HepG2 (cell line): ENCODE data around the gene NMNAT1. TPM values are rescaled to one million over a fixed set of nuclear protein-coding genes. Genes with fewer than 3 reads are reported as not detected.
A peak's percentile ranks its signal among the peaks of the same experiment; 100 is the strongest.

Experiments
- ATAD3A ChIP-seq: sonication (generic); formaldehyde crosslinking; IDR thresholded peaks from 2 replicates; pipeline ENCODE4 v1.4.0; 2020; ENCODE audit warnings: missing genetic modification reagents
- ETV5 ChIP-seq: IDR thresholded peaks from 2 replicates; pipeline ENCODE4 v1.6.1; 2018; ENCODE audit warnings: missing biosample characterization, missing genetic modification reagents, inconsistent platforms, borderline replicate concordance
- GZF1 ChIP-seq: sonication (generic); formaldehyde crosslinking; IDR thresholded peaks from 2 replicates; pipeline ENCODE4 v1.5.1; 2020; ENCODE audit warnings: mild to moderate bottlenecking, missing genetic modification reagents
- ISL2 ChIP-seq: sonication (generic); formaldehyde crosslinking; IDR thresholded peaks from 2 replicates; pipeline ENCODE4 v1.5.0; 2020; ENCODE audit warnings: missing genetic modification reagents
- LCORL ChIP-seq, 2 experiments: fragments of 450-650 bp in 1 of 2; sonication (generic) in 1 of 2; formaldehyde crosslinking in 1 of 2; IDR thresholded peaks; 2 replicates each; pipeline versions ENCODE4 v1.5.0 to v1.6.1; 2017 to 2020; ENCODE audit warnings: antibody characterized with exemption in 1 of 2, missing genetic modification reagents in 1 of 2
- MAFF ChIP-seq: IDR thresholded peaks from 2 replicates; pipeline ENCODE4 v1.6.1; 2011; ENCODE audit warnings: low read depth, low read length, improper control_type of control experiment
- MED13 ChIP-seq: sonication (generic); formaldehyde crosslinking; IDR thresholded peaks from 2 replicates; pipeline ENCODE4 v1.5.0; 2020; ENCODE audit warnings: missing genetic modification reagents
- MXD3 ChIP-seq: IDR thresholded peaks from 2 replicates; pipeline ENCODE4 v1.6.1; 2016; ENCODE audit warnings: mild to moderate bottlenecking, missing biosample characterization, missing genetic modification reagents
- PITX1 ChIP-seq: sonication (generic); formaldehyde crosslinking; IDR thresholded peaks from 2 replicates; pipeline ENCODE4 v1.5.1; 2020; ENCODE audit warnings: mild to moderate bottlenecking, missing genetic modification reagents
- POLR2A ChIP-seq, 2 experiments: IDR thresholded peaks; 2 replicates each; pipeline ENCODE4 v1.6.1; 2011; ENCODE audit warnings: low read depth in 2 of 2, low read length in 2 of 2, mild to moderate bottlenecking in 1 of 2, moderate library complexity in 1 of 2; ENCODE audit not compliant: insufficient read depth in 1 of 2
- RBM22 ChIP-seq: fragments of 200-400 bp; formaldehyde crosslinking; optimal IDR thresholded peaks from 2 replicates; pipeline ENCODE3; 2017; ENCODE audit warnings: mild to moderate bottlenecking, low read length, moderate library complexity
- SALL1 ChIP-seq: sonication (generic); formaldehyde crosslinking; IDR thresholded peaks from 2 replicates; pipeline ENCODE4 v1.8.0; 2022; ENCODE audit warnings: mild to moderate bottlenecking, missing genetic modification reagents
- SP140L ChIP-seq: sonication (generic); formaldehyde crosslinking; IDR thresholded peaks from 2 replicates; pipeline ENCODE4 v1.4.0; 2020; ENCODE audit warnings: missing genetic modification reagents, borderline replicate concordance
- ZBTB39 ChIP-seq: sonication (generic); formaldehyde crosslinking; IDR thresholded peaks from 2 replicates; pipeline ENCODE4 v1.5.0; 2020; ENCODE audit warnings: missing genetic modification reagents
- ZEB1 ChIP-seq: IDR thresholded peaks from 2 replicates; pipeline ENCODE4 v1.6.1; 2012; ENCODE audit warnings: mild to moderate bottlenecking, low read depth, inconsistent platforms; ENCODE audit not compliant: insufficient replicate concordance
- ZFY ChIP-seq: sonication (generic); formaldehyde crosslinking; IDR thresholded peaks from 2 replicates; pipeline ENCODE4 v1.4.0; 2020; ENCODE audit warnings: missing genetic modification reagents
- ZNF367 ChIP-seq: sonication (generic); formaldehyde crosslinking; IDR thresholded peaks from 2 replicates; pipeline ENCODE4 v1.4.0; 2020; ENCODE audit warnings: missing genetic modification reagents, borderline replicate concordance
- ZNF407 ChIP-seq: sonication (generic); formaldehyde crosslinking; IDR thresholded peaks from one replicate; pipeline ENCODE4 v1.5.1; 2020; ENCODE audit warnings: mild to moderate bottlenecking, missing genetic modification reagents; ENCODE audit errors: not compliant biosample characterization
- ZNF746 ChIP-seq: sonication (generic); formaldehyde crosslinking; IDR thresholded peaks from 2 replicates; pipeline ENCODE4 v1.8.0; 2022; ENCODE audit warnings: mild to moderate bottlenecking, missing genetic modification reagents
- ZNF75D ChIP-seq: sonication (generic); formaldehyde crosslinking; IDR thresholded peaks from 2 replicates; pipeline ENCODE4 v1.8.1; 2023; ENCODE audit warnings: missing genetic modification reagents, mild to moderate bottlenecking, borderline replicate concordance
- polyA plus RNA-seq, 8 experiments: library from polyadenylated mRNA; depleted of rRNA in 3 of 8; stranded (reverse) in 7 of 8; unstranded in 1 of 8; fragments of >200 nt; fragmentation: Illumina TruSeq in 4 of 8; extraction: Trizol in 4 of 8; gene quantifications; 2 replicates each; pipeline versions ENCODE4 v1.2.1 to v1.2.3, GENCODE V29; 2011 to 2016; ENCODE audit warnings: low read depth in 4 of 8, missing spikeins in 1 of 8, mixed read lengths in 1 of 8; ENCODE audit not compliant: insufficient read depth in 1 of 8
- total RNA-seq, 5 experiments: library from RNA; depleted of rRNA; stranded (reverse); fragments of >200 nt; fragmentation: Illumina TruSeq; extraction: Trizol; gene quantifications; 2 replicates each; pipeline ENCODE4 v1.2.3, GENCODE V29; 2016; ENCODE audit warnings: low read depth in 1 of 5

The NMNAT1 gene
- total and polyA plus RNA-seq, 2 of the 13 experiments (the other 11 are each of a cell fraction or from before 2014, with no cell fraction given) = 5.6 to 12.2 TPM

DNA sequence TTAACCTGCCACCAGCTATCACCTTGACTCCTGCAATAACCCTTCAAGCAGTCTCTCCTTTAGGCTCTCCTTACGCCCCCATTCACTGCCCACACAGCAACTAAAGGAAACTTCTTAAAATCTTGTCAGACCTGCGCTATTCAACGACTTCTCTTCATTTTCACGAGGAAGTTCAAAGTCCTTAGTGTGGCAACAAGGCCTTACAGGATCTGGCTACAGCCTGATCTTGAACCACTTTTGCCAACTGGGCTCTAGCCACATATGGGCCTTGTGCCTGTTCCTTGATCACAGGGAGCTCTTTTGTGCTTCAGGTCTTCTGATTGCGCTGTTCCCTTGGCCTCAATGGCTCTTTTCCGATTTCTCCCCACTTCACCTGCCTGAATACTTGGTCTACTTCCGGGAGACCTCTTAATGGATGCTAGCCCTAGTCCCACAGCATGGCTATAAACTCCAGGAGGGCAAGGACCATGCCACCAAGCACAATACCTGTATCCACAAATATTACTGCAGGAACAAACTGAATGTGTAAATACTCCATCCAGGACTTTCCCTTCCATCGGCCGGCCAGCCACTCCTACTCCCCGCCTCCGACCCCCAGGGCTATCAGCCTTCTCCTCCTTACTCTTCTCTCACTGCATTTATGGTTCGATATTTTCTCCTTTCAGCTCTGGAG lies 30.9 kb upstream of the NMNAT1 start (continued):
- TF ChIP-seq ZNF367 (CRISPR knock-in tag) (no peak), ATAD3A (no peak), GZF1 (no peak), ZFY (CRISPR knock-in tag) (peak; percentile 17), MXD3 (no peak), ISL2 (0 out of 2 replicates have a peak, but pooled peaks have one; percentile 25), PITX1 (CRISPR knock-in tag) (peak; percentile 53; the same call in 1 of the 2 replicates), ZBTB39 (CRISPR knock-in tag) (peak; percentile 97), MED13 (0 out of 2 replicates have a peak, but pooled peaks have one; percentile 34), ETV5 (CRISPR knock-in tag) (peak; percentile 61; the same call in 1 of the 2 replicates), RBM22 (no peak), ZNF746 (CRISPR knock-in tag) (0 out of 2 replicates have a peak, but pooled peaks have one; percentile 52), ZEB1 (peak; percentile 68), ZNF407 (CRISPR knock-in tag) (no peak), MAFF (no peak), LCORL (IDR thresholded peaks at IDR 0.05) (no peak), LCORL (CRISPR knock-in tag; IDR thresholded peaks at IDR 0.05) (peak; percentile 22; the same call in 1 of the 2 replicates), SALL1 (CRISPR knock-in tag) (peak; percentile 65), SP140L (CRISPR knock-in tag) (no peak), POLR2A (IDR thresholded peaks at IDR 0.05; ENCODE audit: insufficient read depth in 1 of 2, low read depth in 2 of 2, low read length in 2 of 2) (no peak), ZNF75D (no peak)
